Tibial nerve (tissue), 3 donors: Measurements from ENCODE around the gene STAMBP.

Source experiments
- POLR2A ChIP-seq, 2 donors: fragments of 450-650 bp; IDR thresholded peaks; one replicate each; pipeline ENCODE4 v1.6.1; 2017; ENCODE audit warnings: antibody characterized with exemption in 2 of 2, mild to moderate bottlenecking in 2 of 2, moderate library complexity in 2 of 2
- TF ChIP-seq, protein P1 (sequence below), 5 experiments: fragments of 200-600 bp in 3 of 5; fragments of 450-650 bp in 2 of 5; sonication (generic) in 3 of 5; IDR thresholded peaks; one replicate each; pipeline ENCODE4 v1.5.1; 2016 to 2019; ENCODE audit warnings: antibody characterized with exemption in 5 of 5, mild to moderate bottlenecking in 3 of 5, moderate library complexity in 2 of 5

DNA sequence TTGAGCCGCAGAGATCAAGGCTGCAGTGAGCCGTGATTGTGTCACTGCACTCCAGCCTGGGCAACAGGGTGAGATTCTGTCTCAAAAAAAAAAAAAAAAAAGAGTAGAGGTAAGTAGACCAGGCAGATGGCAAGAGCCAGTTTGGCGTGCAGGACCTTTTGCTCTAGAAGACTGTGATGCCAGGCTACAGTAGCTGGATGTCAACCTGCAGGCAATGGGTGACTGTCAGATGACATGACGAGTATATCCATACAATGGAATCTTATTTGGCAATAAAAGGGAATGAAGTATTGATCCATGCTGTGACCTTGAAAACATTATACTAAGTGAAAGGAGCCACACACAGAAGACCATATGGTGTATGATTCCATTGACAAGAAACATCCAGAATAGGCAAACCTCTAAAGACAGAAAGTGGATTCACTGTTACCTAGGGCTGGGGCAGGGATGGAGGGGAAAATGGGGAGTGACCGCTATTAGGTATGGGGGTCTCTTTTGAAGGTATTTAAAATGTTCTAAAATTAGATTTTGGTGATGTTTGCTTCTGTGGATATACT, 86.8 kb downstream of the STAMBP start:
- TF ChIP-seq POLR2A (IDR thresholded peaks at IDR 0.05) = no peak
- TF ChIP-seq, protein P1, sequence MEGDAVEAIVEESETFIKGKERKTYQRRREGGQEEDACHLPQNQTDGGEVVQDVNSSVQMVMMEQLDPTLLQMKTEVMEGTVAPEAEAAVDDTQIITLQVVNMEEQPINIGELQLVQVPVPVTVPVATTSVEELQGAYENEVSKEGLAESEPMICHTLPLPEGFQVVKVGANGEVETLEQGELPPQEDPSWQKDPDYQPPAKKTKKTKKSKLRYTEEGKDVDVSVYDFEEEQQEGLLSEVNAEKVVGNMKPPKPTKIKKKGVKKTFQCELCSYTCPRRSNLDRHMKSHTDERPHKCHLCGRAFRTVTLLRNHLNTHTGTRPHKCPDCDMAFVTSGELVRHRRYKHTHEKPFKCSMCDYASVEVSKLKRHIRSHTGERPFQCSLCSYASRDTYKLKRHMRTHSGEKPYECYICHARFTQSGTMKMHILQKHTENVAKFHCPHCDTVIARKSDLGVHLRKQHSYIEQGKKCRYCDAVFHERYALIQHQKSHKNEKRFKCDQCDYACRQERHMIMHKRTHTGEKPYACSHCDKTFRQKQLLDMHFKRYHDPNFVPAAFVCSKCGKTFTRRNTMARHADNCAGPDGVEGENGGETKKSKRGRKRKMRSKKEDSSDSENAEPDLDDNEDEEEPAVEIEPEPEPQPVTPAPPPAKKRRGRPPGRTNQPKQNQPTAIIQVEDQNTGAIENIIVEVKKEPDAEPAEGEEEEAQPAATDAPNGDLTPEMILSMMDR (IDR thresholded peaks at IDR 0.05) = no peak
